A673 (cell line): ENCODE data around the gene TEAD1.

Source experiments
- EZH2 ChIP-seq: fragments of 200-600 bp; sonication (generic); IDR thresholded peaks from 2 replicates; pipeline ENCODE4 v1.6.1; 2017; ENCODE audit warnings: borderline replicate concordance, low read depth, mild to moderate bottlenecking, mixed read lengths, antibody characterized with exemption, low read length; ENCODE audit not compliant: poor library complexity, severe bottlenecking
- TF ChIP-seq, protein P1 (sequence below): fragments of 300-800, 200-600 bp; sonication (generic); conservative IDR thresholded peaks from 2 replicates; pipeline ENCODE4 v1.5.1; 2017; ENCODE audit warnings: low read depth, mild to moderate bottlenecking, antibody characterized with exemption, low read length, moderate library complexity, mixed read lengths

DNA sequence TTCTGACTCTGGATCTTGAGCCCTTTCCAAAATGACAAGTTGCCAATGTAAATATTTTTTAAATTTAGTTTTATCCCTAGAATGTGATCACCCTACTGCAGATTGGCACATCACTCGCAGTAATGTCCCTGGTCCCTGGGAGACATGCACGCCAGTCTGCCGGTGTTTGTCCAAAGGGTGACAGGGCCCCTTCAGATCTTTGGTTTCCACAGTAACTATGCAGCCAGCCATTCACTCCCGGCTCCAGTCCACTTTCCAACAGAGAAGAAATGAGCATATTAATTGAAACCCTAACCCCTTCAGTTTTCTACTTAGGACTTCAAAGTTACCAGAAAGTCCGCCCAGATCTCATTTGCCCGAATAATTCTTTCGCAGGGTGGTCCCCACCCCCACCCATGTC lies 309.1 kb downstream of the TEAD1 start:
- no peak for TF ChIP-seq EZH2
- TF ChIP-seq, protein P1, sequence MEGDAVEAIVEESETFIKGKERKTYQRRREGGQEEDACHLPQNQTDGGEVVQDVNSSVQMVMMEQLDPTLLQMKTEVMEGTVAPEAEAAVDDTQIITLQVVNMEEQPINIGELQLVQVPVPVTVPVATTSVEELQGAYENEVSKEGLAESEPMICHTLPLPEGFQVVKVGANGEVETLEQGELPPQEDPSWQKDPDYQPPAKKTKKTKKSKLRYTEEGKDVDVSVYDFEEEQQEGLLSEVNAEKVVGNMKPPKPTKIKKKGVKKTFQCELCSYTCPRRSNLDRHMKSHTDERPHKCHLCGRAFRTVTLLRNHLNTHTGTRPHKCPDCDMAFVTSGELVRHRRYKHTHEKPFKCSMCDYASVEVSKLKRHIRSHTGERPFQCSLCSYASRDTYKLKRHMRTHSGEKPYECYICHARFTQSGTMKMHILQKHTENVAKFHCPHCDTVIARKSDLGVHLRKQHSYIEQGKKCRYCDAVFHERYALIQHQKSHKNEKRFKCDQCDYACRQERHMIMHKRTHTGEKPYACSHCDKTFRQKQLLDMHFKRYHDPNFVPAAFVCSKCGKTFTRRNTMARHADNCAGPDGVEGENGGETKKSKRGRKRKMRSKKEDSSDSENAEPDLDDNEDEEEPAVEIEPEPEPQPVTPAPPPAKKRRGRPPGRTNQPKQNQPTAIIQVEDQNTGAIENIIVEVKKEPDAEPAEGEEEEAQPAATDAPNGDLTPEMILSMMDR = no peak
